H1 (cell line): ENCODE measurements around the gene RPS29. TPM values are rescaled to one million over a fixed set of nuclear protein-coding genes. Genes with fewer than 3 reads are reported as not detected.
A peak's percentile ranks its signal among the peaks of the same experiment; 100 is the strongest.

Source experiments
- BRCA1 ChIP-seq: IDR thresholded peaks from 2 replicates; pipeline ENCODE4 v1.6.1; 2012; ENCODE audit warnings: low read depth, low read length, improper control_type of control experiment
- CEBPB ChIP-seq: IDR thresholded peaks from 2 replicates; pipeline ENCODE4 v1.6.1; 2012; ENCODE audit warnings: low read depth, low read length
- CHD7 ChIP-seq: fragments of 300-600 bp; sonication (generic); IDR thresholded peaks from 2 replicates; pipeline ENCODE4 v1.7.1; 2012; ENCODE audit warnings: low read length, moderate library complexity, mild to moderate bottlenecking, inconsistent platforms; ENCODE audit not compliant: insufficient replicate concordance
- FOSL1 ChIP-seq: IDR thresholded peaks from 2 replicates; pipeline ENCODE4 v1.6.1; 2011; ENCODE audit warnings: mild to moderate bottlenecking, low read depth, low read length, moderate library complexity; ENCODE audit not compliant: insufficient read depth
- GABPA ChIP-seq: IDR thresholded peaks from 2 replicates; pipeline ENCODE4 v1.6.1; 2011; ENCODE audit warnings: mild to moderate bottlenecking, low read length, moderate library complexity, borderline replicate concordance; ENCODE audit not compliant: insufficient read depth
- RFX5 ChIP-seq: IDR thresholded peaks from 2 replicates; pipeline ENCODE4 v1.6.1; 2011; ENCODE audit warnings: low read depth, low read length, improper control_type of control experiment, borderline replicate concordance
- SAP30 ChIP-seq: fragments of 300-600 bp; sonication (generic); IDR thresholded peaks from 2 replicates; pipeline ENCODE4 v1.7.1; 2012; ENCODE audit warnings: low read length, moderate library complexity, mild to moderate bottlenecking, inconsistent platforms; ENCODE audit not compliant: insufficient read depth, insufficient replicate concordance
- polyA plus RNA-seq, 7 experiments: library from polyadenylated mRNA; depleted of rRNA in 3 of 7; stranded (reverse) in 5 of 7; unstranded in 2 of 7; fragments of >200 nt in 5 of 7; fragments of 200-250 nt in 2 of 7; gene quantifications; 1 replicate in 5 of 7; 2 replicates in 1 of 7; 4 replicates in 1 of 7; pipeline versions ENCODE4 v1.2.1 to v1.2.3, GENCODE V29; 2011 to 2013; ENCODE audit warnings: missing spikeins in 2 of 7, mixed read lengths in 2 of 7
- total RNA-seq: library from RNA; stranded (reverse); fragmentation: NEBNext Ultra II Directional; extraction: Animal tissue kit (Norgen Biotek cat#: 25700); gene quantifications from 2 replicates; pipeline ENCODE4 v1.2.1, GENCODE V29; 2021

The RPS29 gene
- total and polyA plus RNA-seq, 2 of the 8 experiments (the other 6 are each of a cell fraction or from before 2014, with no cell fraction given): 2,193 to 23,165 TPM

- TF ChIP-seq CHD7 (peak; percentile 25), GABPA (no peak), FOSL1 (no peak), RFX5 (no peak), CEBPB (no peak), BRCA1 (no peak), SAP30 (no peak)
Observed at GRCh38 chr14:49585803-49586672, at the start of gene RPS29 (continued).
